HG03103 (cell line): ENCODE measurements around the gene SMC1B.
"Not testable (repeated sequence)": the region's sequence is repeated elsewhere in the genome, so short reads cannot be mapped to it uniquely, and the experiment has no call there.

Experiments
- ATAC-seq: cut with Tn5 transposase; IDR thresholded peaks from one replicate; pipeline ENCODE4 v1.9.1; 2021; ENCODE audit warnings: low read depth; ENCODE audit not compliant: unreplicated experiment

SMC1B gene

GRCh38 chr22:45357490-45357889 is 55.9 kb downstream of the SMC1B start:
- ATAC-seq, result no peak

DNA sequence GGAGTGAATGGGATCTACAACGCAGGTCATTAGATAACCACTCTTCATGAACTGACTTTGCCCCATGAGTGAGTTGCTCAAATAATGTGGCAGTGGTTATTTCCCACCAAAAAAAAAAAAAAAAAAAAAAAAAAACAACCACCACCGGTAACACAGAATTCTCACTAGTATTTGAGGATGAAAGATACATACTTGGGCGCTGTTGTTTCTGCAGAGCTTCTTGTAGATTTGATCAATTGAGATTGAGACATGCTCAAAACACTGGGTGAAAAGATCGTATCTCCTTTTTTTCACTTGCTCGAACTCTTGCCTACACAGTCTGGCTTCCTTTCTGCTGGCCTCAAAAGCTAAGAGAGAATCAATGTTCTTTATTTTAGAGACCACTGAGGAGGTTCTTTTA is 59.6 kb downstream of the SMC1B start:
- ATAC-seq, result no peak

DNA sequence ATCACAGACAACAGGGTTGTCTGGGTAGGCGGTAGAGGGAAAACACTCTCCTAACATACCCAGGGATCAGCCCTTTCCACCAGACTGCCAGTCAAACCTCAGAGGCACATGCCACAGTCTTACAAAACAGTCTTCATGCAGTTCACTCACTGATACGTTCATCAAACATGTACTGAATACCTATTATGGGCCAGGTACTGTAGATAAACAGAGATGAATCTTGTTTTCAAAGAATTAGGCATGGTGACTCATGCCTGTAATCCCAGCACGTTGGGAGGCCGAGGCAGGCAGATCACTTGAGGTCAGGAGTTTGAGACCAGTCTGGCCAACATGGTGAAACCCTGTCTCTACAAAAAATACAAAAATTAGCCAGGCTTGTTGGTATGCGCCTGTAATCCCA is 60.6 kb downstream of the SMC1B start:
- not testable (repeated sequence) for ATAC-seq

GRCh38 chr22:45351956-45352355 is 61.4 kb downstream of the SMC1B start:
- no peak for ATAC-seq

DNA sequence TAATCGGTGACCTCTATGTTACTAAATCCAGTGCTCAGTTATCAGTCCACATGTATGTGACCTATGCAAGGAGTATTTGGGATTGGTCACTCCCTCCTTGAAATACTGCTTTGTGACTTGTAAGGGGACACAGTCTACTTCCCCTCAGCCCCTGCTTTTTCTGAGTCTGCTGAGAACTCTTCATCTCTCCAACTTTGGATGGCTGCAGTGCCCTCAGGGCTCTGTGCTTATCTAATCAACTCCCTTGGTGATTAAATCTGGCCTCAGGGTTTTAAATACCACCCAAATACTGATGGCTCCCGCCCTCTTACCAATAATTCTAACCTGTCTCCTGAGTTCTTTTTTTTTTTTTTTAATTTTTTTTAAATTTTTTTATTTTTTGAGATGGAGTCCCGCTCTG is 63.5 kb downstream of the SMC1B start:
- no peak for ATAC-seq

- ATAC-seq, result no peak
Measured at GRCh38 chr22:45344334-45344733, 69.1 kb downstream of the SMC1B start.

- ATAC-seq, result no peak
Measured at GRCh38 chr22:45343143-45343542, 70.3 kb downstream of the SMC1B start.

DNA sequence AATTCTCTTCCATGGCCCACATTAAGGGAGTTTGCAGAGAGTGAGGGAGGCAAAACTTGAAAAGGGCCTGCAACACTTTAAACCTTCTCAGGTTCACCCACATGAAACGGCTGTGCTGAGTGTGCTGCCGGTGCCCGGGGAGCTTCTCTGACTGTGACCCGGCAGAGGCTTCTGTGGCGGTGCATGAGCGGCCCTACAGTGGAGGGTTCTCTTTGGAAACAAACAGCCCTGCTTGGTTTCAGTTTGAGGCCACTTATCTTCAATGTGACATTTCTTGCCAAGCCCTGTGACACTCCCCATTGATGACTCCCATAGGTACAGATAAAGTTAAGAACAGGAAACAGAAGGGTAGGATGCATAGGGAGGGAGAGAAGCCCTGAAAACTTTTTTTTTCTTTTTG is 71.9 kb downstream of the SMC1B start:
- no peak for ATAC-seq

GRCh38 chr22:45340323-45340722 is 73.1 kb downstream of the SMC1B start:
- ATAC-seq, result no peak

- no peak for ATAC-seq
Measured at GRCh38 chr22:45338795-45339194, 74.6 kb downstream of the SMC1B start.

DNA sequence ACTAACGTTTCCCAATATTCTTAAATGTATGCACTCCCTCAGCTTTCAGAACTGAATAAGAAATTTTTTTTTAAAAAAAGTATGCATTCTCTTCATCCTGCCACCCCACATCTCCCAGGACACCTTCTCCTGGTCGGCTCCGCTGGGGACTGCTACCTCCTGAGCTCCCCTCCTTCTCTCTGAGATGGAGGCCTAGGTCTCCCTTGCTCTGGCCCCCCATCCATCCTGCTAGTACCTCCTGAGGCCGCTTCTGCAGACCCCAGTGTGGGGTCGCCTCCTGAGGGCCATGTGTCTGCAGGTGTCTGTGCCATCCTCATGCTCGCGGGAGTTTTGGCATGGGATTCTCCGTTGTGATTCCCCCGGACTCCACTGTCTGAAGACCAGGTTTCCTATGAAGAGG is 75.9 kb downstream of the SMC1B start:
- ATAC-seq, result no peak

- ATAC-seq, result no peak
Measured at GRCh38 chr22:45336971-45337431, 76.4 kb downstream of the SMC1B start.

DNA sequence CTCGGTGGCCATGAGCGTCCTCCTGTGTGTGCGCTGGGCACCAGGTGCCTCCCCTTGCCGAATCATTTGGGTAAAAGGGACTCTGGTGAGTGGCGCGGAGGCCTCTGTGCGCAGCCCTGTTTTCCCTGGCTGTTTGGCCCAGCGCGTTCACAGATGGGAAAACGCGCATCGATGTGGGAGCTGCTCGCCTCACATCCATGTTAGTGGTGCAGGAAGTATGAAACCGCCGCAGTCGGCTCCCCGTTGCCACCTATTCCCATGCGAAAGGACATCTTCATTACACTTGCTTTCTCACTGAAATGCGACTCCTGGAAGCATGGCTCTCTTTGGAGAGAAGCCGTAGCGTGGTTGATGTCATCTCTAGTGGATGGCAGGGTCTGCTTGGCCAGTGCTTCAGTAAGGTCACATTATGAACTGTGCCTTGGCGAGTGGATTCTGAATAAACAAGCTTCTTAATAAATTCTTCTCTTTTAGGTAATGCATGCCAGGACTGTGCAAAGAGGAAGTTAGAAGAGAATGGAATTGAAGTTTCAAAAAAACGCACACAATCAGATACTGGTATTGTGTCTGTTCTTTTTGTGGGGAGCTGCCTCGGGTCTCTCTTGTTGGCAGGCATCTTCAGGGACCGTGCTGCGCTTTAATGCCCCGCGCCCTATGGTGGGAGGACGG is 77.4 kb downstream of the SMC1B start:
- no peak for ATAC-seq

DNA sequence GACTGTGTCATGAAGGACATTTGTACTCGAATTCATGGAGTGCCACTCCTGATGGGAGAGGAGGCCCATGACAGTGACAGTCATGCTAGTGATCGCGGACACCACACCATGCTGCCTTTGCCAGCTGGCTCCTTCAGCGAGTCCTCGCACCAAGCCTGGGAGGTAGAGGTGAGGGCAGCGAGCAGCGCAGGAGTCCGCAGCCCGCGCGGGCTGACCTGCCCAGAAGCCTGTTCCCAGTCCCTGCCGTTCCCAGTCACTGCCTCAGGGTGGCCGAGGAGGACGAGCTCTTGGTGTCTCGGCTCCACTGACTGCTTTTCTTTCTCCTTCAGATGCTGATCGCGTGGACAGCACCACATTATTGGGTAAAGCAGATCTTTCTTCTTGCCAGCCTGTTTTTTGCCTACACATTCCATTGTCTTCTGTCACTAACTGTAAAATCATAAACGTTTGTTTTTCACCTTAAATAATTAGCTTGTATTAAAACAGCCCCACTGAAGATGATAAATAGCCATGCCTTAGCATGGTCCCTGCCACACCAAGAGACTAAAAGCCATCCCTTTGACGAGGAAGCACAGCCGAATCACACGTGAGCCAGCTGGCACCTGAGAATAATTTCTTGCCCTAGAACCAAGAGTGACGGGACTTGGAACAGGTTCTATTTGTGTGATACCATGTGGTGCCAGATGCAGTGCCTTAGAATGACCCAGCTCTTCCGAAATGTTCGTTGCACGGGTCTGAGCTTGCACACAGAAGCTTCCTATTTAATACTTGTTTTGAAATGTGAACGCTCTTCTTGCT is 78.2 kb downstream of the SMC1B start:
- no peak for ATAC-seq

GRCh38 chr22:45334528-45334927 is 78.9 kb downstream of the SMC1B start:
- ATAC-seq, result no peak

- ATAC-seq, result no peak
Measured at GRCh38 chr22:45334068-45334467, 79.3 kb downstream of the SMC1B start.

GRCh38 chr22:45332001-45332400 is 81.4 kb downstream of the SMC1B start:
- ATAC-seq, result no peak

DNA sequence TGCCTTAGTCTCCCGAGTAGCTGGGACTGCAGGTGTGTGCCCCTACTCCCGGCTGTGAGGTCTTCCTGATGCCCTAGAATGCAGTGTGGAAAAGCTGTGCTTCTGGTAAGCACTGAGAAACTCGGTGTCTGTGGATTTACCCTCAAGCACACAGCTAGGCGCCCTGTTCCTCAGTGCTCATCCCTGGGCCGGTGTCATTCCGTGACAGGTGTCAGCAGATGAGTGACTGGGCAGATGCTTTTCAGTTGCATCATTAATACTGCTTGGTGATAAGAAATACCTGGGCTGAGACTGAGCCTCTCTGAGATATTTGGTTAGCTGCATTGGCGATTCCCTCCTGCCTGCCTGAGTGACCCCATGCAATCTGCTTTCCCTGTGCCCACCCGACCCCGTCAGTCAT is 81.9 kb downstream of the SMC1B start:
- no peak for ATAC-seq

DNA sequence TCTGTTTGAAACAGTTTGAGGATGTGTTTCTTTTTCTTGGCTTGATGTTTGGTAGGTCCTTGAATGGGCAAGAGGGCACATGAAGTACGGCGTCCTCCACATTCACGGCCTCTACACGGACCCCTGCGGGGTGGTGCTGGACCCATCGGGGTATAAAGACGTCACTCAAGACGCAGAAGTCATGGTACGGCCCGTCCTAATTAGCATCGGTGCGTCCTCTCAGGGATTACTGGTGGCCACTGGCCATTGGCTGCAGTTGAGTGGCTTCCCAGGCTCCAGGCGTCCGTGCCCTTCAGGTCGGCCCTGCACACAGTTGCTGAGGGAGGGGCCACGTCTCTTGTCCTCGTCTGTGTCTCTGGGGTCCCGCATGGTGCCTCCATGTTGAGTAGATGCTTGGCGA is 82.9 kb downstream of the SMC1B start:
- no peak for ATAC-seq

DNA sequence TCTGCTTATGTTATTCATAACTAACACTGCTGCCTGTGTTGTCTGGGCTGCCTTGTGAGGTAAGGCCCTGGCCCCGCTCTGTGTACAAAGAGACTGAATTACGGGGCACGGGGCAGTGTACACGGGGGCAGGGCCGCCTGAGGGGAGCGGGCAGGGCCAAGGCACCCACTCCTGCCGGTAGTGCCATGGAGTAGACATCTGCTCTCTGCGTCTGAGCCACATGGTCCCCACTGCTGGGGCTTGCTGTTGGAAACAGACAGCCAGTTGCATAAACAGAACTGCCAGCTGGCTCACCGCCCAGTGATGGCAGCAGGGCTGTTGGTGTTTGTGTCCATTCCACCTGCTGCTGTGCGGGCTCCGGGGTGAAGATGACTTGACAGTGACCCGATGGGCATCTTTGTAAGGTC is 83.9 kb downstream of the SMC1B start:
- ATAC-seq, result no peak

DNA sequence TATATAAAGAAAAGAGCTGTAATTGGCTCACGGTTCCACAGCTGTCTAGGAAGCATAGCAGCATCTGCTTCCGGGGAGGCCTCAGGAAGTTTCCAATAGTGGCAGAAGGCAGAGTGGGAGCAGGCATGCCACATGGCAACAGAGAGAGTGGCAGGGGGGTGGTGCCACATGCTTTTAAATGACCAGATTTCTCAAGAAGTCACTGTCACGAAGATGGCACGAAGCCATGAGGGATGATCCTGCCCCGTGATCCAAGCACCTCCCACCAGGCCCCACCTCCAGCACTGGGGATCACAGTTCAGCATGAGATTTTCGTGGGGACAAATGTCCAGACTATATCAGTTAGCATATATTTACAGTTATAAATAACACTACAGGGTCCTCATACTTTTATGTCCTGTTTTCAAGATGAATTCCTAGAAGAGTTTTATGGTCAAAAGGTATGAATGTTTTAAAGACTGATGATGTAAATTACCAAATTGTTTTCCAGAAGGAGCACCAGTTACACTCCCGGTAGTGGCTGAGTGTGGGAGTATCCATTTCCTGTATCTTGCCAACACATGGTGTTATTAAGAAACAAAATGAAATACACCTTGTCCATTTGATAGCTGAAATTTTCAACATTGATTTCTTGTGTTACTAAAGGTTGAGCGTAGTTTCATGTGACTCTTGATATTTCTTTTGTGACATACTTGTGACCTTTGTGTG is 84.4 kb downstream of the SMC1B start:
- no peak for ATAC-seq
